ENCODE measurements around the gene HIBADH.

The HIBADH gene

DNA sequence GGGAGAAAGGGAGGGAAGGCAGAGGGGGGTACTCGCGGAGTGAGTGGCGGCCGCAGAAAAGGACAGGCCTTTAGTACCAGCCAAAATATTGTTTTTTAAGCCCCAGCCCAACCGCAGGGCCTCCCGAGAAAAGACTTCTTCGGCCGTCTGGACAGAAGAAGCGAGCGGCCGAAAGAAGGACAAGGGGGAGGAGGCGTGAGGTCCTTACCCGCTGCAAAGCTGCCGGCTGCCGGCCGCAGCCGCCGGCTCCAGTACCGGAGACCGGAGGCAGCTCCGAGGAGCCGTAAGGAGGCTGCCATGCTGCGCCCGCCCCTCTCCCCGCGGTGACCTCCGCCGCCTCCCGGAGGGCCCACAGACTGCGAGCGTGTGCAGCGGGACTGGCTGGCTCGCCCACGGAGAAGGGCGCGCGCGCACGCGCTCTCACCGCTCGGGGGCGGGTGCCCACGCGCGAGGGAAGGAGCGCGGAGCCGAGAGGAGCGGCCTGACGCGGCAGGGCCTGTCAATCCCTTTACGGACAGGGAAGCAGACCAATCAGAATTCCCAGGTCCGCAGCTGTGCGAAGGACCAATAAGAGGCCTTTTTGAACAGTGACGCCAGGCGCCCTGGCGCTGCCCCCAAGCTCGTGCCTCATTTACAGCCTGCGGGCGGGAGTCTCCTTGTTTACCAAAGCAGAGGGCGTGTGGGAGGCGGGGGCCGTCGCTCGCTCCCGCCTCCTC is at the start of gene HIBADH:
HIBADH (minus strand) TSS at position 394 of the 716 bp plus-strand sequence; CDS start at position 299, 95 bp downstream.
- DNase-seq (ENCODE audit: low spot score): peak; percentile 98

DNA sequence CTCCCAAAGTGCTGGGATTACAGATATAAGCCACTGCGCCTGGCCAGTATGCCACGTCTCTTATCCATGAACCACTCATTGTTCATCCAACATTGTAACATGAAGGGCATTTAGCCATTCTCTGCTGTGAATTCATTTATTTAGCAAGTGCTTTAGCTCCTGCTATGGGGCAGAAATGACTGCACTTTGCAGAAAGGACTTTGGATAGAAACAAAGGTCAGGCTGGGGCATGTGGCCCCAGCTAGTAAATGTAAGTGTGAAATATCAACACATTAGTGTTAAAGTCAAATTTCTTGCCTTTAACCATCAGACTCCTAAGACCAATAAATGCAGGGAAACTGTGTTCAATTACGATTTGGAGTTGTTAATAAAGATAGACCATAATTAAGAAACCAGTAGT is 49.5 kb upstream of the HIBADH start:
- DNase-seq (ENCODE audit: low spot score): no peak

DNA sequence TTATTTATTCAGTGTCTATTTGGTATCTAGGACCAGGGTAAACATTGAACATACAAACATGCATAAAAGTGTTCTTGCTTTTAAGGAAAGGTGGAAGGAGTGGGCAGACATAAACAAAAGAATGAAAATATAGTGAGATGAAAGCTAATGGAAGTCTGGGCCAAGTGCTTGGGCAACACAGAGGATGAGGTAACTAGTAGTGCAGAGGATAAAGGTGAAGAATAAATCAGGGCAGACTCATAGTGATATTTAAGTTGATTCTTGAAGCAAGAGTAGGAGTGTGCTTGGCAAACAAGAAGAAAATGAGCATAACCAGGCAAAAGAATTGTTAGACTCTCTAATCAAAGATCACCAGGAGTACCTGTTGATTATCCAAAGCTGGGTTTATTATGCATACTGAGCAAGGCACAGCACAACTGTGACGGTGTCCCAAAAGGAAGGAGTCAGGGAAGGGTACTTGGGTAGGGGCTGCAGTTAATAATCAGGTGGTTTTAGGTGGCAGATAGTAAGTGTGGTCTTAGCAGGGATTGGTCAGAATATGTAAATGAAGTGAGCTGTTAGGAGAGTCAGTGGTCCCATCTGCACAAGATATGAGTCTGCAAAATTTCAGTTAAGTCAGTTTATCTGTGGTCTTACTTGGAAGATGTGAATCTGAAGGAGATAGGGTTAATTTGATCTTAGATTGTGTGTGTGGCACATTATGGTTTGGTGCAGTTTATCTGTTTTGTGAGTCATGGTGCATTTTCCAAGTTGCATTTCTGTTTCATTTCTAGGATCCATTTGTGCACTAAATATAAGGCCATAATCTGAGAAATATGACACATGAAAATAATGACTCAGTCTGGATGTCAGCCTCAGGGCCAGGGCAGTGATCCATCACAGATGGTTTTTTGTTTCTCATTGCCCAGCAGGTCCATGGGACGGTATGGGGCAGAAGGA is 46.7 kb upstream of the HIBADH start:
- DNase-seq (ENCODE audit: low spot score): no peak

DNA sequence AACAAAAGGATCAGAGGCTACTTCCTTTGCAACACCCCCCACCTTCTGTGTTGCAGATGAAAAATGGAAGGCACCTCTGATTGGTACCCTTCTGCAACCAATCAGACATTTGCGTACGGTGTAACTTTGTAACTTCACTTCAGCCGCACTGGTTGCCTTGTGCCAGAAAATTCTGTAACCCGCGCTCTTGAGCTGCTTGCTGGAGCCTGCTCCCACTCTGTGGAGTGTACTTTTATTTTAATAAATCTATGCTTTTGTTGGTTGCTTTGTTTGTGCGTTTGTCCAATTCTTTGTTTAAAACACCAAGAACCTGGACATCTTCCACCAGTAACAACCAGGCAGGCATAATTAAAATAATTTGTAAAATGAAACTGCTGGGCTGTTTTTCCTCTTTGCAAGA is 45.8 kb upstream of the HIBADH start:
- DNase-seq (ENCODE audit: low spot score): no peak

DNA sequence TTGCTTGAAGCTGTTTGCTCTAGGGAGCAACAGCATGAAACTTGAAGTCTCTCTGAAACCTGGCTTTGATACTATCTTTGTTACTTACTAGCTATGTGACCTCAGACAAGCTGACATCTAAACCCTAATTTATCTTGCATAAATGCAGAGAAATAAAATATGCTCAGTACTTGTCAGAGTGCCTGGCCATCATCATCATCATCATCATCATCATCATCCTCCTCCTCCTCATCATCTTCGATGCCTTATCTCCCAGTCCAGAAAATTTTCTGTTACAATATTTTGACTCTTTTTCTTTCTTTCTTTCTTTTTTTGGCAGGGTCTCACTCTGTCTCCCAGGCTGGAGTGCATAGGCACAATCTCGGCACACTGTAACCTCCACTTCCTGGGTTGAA is 42.5 kb upstream of the HIBADH start:
- DNase-seq (ENCODE audit: low spot score): no peak

DNA sequence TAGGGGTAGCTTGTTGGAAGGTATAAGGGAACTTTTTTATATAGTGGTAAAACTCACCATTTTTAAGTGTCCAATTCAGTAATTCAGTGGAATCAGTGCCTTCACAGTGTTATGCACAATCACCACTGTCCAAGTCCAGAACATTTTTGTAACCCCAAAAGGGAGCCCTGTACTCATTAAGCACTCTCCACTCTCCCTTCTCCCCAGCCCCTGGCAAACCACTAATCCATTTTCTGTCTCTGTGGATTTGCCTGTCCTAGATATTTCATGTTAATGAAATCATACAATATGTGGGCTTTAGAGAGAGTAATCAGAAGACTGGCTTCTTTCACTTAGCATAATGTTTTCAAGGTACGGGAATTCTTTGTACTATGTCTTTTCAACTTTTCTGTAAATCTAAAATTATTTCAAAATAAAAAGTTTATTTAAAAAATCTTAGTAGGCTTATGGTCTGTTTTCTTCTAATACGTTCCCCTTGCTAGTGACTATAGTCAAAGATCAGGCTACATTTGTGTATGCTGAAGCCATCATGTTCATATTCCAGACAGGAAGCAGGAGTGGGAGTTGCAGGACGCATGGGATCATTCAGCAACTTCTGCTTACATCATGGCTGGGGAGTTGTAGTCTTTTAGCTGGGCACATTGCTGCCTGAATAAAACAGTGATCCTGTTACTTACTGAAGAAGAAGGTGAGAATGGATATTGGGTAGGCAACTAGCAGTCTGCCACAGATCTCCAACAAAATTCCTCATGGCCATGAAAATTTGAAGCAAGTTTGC is 41.9 kb upstream of the HIBADH start:
- no peak for DNase-seq (ENCODE audit: low spot score)

DNA sequence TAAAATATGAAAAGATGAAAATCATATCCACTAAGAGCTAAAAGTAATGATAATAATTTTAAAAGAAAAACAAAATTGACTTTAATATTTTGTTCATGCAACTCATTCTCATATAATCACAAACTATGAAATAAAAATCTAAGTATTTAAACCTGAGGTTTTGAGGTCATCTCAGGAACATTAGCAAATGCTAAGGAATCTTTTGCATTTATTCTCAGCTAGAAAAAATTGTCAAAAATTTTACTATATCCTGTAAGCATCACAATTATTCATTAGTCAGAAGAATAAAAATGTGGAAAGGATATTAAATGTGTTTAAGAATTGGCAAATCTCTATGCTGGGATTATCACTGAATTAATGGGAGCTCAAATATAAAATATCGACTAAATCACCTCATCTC is 40.5 kb upstream of the HIBADH start:
- no peak for DNase-seq (ENCODE audit: low spot score)

DNA sequence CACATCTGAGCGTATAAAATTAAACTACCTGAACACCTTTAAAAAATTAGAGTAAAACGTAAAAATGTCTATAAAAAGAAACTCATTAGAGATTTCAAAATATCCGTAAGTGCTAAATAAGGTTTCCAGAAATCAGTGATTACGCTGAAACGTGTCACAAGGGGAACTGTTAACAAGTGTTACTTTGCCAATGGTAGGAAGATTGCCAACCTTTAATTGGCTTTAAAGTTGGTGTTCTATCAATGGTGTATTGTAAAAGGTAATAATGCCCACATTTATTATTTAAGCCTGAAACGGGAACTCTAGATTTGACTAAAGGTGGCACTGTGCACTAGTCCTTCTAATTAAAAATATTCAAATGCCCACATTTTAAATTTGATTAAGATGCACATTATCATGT is 37.8 kb upstream of the HIBADH start:
- DNase-seq (ENCODE audit: low spot score): no peak

DNA sequence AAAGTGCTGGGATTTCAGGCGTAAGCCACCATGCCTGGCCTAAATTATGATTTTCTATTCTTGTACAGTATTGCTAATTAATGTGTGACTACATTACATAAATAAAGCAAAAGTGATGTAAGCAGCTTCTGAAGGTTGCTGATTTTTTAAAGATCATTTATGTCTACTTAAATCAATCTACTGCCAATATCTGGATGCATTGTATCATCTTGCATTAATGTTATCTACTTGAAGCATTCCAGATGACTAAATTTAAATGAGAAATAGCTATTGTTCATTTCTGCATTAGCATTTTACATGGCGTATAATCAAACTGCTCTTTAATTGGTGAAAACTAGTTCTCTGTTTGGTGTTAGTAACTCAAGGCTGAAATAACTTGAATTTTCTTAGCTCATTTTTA is 37.1 kb upstream of the HIBADH start:
- DNase-seq (ENCODE audit: low spot score): no peak

DNA sequence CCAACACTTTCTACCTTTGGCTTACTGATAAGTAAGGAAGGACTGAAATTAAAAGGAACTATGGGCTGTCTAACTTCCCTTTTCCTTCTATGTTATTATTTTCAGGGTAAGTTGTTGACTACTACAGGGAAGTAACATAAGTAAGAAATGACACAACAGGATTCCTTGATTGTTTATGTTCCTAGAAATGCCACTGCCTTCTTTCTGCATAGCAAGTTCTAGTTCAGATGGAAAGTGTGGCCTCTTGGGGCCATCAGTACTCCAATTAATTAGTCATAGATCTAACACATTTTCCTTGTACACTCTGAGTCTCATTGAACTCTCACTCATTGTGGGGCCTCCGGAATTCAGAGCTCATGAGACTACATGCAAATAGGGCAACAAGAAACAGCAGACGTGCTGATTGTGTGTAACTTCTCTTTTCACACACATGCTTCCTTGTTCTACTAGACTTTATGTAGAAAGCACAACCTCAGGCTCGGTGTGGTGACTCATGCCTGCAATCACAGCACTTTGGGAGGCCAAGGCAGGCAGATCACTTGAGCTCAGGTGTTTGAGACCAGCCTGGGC is 35.3 kb upstream of the HIBADH start:
- no peak for DNase-seq (ENCODE audit: low spot score)

DNA sequence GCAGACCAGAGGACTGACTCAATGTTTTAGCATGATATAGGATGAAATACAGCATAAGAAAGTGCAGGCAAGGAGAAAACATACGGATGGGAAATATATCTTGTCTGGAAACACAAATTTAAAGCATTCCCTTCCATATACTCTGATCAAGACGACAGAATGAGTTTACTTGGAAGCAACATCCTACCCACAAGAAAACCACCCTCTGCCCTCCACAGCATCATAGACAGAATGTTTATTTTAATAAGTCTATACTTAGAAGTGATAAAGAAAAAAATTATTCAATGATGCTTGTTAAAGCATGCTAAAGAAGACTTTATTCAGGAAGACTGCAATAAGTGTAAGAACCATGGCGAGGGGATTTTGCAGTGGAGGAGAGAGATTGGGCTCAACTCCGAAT is 32.4 kb upstream of the HIBADH start:
- no peak for DNase-seq (ENCODE audit: low spot score)

DNA sequence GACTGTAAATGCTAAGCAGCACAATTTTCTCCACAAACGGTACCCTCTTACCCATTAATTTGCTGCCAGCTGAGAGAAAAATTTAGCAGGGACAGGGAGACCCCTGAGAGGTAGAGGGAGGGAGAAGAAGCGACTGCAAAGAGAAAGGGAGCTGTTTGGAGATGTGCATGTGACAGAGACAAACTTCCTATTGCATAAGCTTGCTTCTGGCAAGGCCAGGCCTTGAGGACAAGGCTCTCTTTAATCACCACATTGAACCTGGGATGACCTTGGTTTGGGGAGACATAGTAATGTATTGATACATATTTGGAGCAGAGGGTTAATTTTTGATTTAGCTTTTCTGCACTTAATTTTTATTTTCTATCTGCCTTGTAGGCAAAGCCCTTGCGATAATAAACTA is 31.1 kb upstream of the HIBADH start:
- DNase-seq (ENCODE audit: low spot score): no peak

DNA sequence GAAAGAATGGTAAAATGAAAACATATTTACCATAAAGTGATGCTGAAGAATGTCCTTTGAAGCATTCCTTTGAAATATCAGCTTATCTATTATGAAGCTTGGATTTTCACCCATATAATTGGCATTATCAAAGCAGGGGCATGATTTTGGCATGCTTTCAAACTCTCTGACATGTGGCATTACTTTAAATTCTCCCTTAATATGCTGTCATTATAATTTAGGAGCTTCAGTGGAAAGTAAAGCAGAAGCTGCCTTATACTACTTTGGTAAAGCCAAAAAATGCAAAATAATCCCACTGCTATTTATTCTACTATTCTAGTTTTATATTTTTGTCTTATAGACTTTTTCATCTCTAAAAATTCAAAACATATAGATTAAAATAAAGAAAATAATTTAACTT is 28.0 kb upstream of the HIBADH start:
- no peak for DNase-seq (ENCODE audit: low spot score)

DNA sequence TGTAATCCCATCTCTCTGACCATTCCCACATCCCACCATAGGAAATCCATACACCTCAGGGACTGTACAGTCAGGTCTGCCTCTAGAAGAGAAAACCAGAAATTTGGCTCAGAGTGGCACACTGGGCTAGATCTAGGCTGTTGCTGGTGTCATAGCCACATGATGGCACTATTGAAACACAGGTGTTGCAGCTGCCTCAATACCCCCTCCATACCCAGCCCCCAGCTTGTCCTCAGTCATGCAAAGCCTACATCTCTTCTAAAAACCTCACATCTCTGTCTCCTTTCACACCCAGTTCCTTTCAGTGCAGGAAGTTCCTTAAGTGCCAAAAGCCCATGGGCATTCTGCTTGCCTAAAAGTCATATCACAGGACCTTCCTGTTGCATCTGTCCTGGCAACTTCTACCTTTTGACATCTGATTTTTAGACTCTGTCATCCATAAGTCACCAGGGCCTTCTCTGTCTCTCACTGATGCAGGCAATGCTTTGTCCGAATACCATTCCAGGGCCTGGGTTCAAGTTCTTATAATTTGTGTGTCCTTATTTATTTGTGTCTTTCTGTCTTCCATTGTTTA is 27.0 kb upstream of the HIBADH start:
- DNase-seq (ENCODE audit: low spot score): peak; percentile 33

DNA sequence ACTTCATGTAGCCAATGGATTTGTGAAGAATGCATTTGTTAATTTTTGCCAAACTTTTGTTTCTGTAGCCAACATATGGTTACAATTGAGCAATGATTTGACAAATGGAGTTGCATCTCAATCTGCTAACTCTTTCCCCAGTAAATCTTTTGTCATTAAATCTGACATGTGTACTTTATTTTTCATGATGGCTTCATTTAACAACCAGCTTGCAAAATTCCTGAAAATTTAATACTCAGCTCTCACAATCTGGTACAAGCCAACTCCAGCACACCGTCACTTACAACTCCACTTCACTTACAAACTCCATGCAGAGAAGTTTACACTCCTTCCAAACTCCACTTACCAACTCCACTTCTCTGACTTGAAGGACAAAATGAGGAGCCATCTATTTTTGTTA is 26.5 kb upstream of the HIBADH start:
- DNase-seq (ENCODE audit: low spot score): no peak

DNA sequence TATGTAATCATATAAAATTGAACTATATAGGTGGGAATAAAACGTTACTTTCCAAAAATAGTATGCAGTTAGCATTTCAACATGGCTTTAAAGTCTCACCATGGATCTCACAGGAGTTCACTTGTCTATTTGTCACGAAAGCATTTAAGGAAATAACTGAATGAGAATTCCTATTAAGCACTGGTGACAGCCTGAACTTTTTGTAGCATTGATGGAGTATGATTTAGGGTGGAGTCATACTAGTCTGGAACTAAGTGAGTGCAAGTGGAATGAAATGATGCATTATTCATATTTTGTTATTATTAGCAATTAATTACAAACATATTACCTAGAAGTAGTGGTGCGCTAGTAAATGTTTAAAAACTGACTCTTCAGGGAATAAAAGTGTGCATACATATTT is 26.0 kb upstream of the HIBADH start:
- DNase-seq (ENCODE audit: low spot score): no peak

DNA sequence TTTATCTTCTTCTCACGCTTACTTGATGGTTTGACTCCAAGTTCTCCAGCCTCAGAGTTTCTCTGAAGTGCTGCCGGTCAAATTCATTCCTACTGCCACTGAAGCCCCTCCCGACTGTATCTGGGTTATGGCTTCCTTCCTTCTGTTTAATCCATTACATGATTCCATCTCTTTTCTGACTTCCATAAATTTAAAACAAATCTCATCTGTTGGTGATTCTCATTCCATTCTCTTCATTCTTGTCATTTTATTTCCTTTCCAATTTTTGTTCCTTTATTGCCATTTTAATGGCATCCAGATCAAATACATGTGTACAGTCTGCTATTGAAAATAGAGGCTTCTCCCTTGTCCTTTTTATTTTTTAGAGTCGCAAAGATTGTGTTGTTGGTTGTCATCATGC is 25.4 kb upstream of the HIBADH start:
- DNase-seq (ENCODE audit: low spot score): no peak

DNA sequence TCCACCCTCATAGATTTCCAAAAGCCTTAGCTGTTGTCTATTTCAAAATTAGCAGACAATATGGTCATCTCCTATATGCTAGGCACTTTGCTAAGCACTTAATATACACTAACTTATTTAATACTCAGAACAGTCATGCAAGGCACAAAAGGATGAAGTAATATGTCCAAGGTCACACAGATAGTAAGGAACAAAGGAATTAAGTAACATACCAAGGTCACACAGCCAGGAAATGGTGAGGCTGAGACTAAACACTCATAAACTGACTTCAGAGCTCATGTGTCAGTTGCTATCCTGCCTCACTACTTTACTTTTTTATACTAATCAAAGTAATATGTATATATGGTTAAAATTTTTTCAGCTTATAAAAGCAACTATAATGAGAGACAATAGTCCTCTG is 23.6 kb upstream of the HIBADH start:
- DNase-seq (ENCODE audit: low spot score): no peak

DNA sequence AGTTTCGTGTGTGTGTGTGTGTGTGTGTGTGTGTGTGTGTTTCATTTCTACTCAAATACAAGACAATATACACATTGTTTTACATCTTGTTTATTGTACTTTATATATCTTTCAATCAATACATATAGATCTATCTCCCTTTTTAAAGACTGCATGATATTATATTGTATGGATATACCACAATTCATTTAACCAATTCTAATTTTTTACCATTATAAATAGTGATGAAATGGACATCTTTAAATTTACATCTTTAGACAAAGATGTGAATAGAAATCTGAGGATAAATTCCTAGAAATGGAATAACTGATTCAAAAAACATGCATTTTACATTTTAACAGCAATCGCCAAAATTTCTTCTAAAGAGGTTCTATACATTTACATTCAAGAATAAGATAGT is 23.2 kb upstream of the HIBADH start:
- DNase-seq (ENCODE audit: low spot score): no peak

DNA sequence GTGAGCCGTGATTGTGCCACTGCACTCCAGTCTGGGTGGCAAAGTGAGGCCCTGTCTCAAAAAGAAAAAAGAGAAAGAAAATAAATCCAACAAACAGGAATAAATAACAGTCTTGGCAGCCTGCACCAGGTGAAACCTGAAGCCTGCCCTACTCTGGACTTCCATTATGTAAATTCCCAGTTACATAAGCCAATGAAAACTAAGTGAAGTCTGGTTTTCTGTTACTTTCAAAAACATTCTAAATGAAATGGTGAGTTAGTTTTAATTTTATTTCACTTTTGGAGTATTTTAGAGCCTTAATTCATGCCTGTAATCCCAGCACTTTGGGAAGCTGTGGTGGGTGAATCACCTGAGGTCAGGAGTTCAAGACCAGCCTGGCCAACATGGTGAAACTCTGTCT is 22.5 kb upstream of the HIBADH start:
- DNase-seq (ENCODE audit: low spot score): no peak

DNA sequence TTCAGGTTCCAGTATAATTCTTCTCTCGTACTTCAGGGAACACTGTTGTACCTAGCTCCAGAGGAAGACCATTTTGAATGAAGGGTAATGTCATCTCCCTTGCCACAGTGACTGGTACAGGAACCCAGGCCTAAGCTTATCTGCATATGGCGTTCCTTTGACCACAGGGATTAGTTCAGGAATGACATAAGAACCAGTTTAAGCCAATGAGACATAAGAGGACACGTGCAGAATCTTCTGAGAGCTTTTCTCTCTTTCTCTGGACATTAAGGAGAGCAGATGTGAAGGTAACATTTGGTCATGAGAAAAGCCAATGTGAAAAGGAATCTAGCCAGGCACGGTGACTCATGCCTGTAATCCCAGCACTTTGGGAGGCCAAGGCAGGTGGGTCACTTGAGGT is 21.8 kb upstream of the HIBADH start:
- DNase-seq (ENCODE audit: low spot score): no peak

DNA sequence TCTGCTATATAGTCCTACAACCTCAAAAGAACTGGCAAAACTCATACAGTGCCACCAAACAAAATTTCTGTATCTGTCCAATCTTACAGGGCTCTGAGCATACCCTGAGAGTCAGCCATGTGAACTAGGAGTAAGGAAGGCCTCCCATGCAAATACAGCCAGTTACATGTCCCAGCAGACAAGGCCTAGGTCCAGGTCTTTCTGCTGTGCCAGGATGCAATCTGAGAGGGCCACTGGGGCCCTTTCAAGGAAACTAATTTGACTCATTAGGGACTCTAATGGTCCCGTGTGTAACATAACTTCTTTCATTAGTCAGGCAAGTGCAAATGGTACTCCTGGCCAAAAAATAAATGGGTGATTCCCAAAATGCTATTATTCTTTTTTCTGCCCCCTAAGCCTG is 17.9 kb upstream of the HIBADH start:
- DNase-seq (ENCODE audit: low spot score): no peak
